ENCODE measurements around the gene FCRL1. TPM values are rescaled to one million over a fixed set of nuclear protein-coding genes. Genes with fewer than 3 reads are reported as not detected.

Gene FCRL1, protein sequence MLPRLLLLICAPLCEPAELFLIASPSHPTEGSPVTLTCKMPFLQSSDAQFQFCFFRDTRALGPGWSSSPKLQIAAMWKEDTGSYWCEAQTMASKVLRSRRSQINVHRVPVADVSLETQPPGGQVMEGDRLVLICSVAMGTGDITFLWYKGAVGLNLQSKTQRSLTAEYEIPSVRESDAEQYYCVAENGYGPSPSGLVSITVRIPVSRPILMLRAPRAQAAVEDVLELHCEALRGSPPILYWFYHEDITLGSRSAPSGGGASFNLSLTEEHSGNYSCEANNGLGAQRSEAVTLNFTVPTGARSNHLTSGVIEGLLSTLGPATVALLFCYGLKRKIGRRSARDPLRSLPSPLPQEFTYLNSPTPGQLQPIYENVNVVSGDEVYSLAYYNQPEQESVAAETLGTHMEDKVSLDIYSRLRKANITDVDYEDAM
- 0.61 TPM for total RNA-seq
- polyA plus RNA-seq = 4.0 TPM
- long read RNA-seq, donor 1 = 0 reads
- long read RNA-seq, donor 2 = 0 reads
- long read RNA-seq, donor 3 = 0 reads
- long read RNA-seq, donor 4 = 0 reads
- long read RNA-seq, donor 5 = 0 reads
- long read RNA-seq, donor 6 = 0 reads
- long read RNA-seq, donor 7 = 0 reads
- long read RNA-seq, donor 8 = 0 reads
- long read RNA-seq, donor 9 = 0 reads
- long read RNA-seq, donor 10, partial matches to known transcripts = 0 of 1 reads
- long read RNA-seq, donor 10, other reads (novel, unspliced or antisense) = 0 of 1 reads

GRCh38 chr1:157819896-157820295 lies at the start of gene FCRL1:
Gene FCRL1, minus strand, starts transcription at chr1:157820120. Its CDS starts 83 bp downstream, at chr1:157820037.
- no peak within 1 kb of the TSS for H3K4me3 ChIP-seq (ENCODE audit: low read length in 2 of 2)
- H3K27ac ChIP-seq (ENCODE audit: low read depth in 1 of 2, low read length in 1 of 2) = no peak within 1 kb of the TSS
- 27% methylated on average over 3 of the region's 3 CpGs for WGBS
- no peaks in the 10 kb centered on the region for H3K27me3 ChIP-seq (ENCODE audit: control insufficient read depth in 2 of 2, insufficient read depth in 1 of 2, low read length in 1 of 2)
- H3K36me3 ChIP-seq (ENCODE audit: control insufficient read depth in 2 of 2, insufficient read depth in 2 of 2, low read length in 1 of 2) = no peaks in the 10 kb centered on the region
- no peaks in the 10 kb centered on the region for H3K9me3 ChIP-seq (ENCODE audit: control insufficient read depth in 2 of 2, insufficient read depth in 1 of 2, low read length in 1 of 2)
- no peaks in the 10 kb centered on the region for H3K4me1 ChIP-seq (ENCODE audit: control insufficient read depth in 2 of 2, insufficient read depth in 2 of 2, low read length in 2 of 2)
- DNase-seq (ENCODE audit: low read depth in 6 of 9, low spot score in 9 of 9) = no peak

GRCh38 chr1:157868654-157869053 lies 48.7 kb upstream of the FCRL1 start:
- H3K9me3 ChIP-seq (ENCODE audit: control insufficient read depth in 2 of 2, insufficient read depth in 1 of 2, low read length in 1 of 2) = no peaks in the 10 kb centered on the region
- H3K4me3 ChIP-seq (ENCODE audit: low read length in 2 of 2) = no peak overlapping the region
- no peaks in the 10 kb centered on the region for H3K36me3 ChIP-seq (ENCODE audit: control insufficient read depth in 2 of 2, insufficient read depth in 2 of 2, low read length in 1 of 2)
- DNase-seq (ENCODE audit: low read depth in 6 of 9, low spot score in 9 of 9) = no peak
- no peak overlapping the region for H3K27ac ChIP-seq (ENCODE audit: low read depth in 1 of 2, low read length in 1 of 2)
- H3K27me3 ChIP-seq (ENCODE audit: control insufficient read depth in 2 of 2, insufficient read depth in 1 of 2, low read length in 1 of 2) = peaks cover 0 to 2% of the 10 kb centered on the region in 2 donors
- WGBS = 94% methylated on average over 1 of the region's 1 CpG
- no peaks in the 10 kb centered on the region for H3K4me1 ChIP-seq (ENCODE audit: control insufficient read depth in 2 of 2, insufficient read depth in 2 of 2, low read length in 2 of 2)

- H3K9me3 ChIP-seq (ENCODE audit: control insufficient read depth in 2 of 2, insufficient read depth in 1 of 2, low read length in 1 of 2) = no peaks in the 10 kb centered on the region
- H3K4me1 ChIP-seq (ENCODE audit: control insufficient read depth in 2 of 2, insufficient read depth in 2 of 2, low read length in 2 of 2) = no peaks in the 10 kb centered on the region
- H3K27me3 ChIP-seq (ENCODE audit: control insufficient read depth in 2 of 2, insufficient read depth in 1 of 2, low read length in 1 of 2) = peaks cover 0 to 2% of the 10 kb centered on the region in 2 donors
- WGBS = 81% methylated on average over 6 of the region's 6 CpGs
- H3K36me3 ChIP-seq (ENCODE audit: control insufficient read depth in 2 of 2, insufficient read depth in 2 of 2, low read length in 1 of 2) = no peaks in the 10 kb centered on the region
- no peak overlapping the region for H3K4me3 ChIP-seq (ENCODE audit: low read length in 2 of 2)
- no peak overlapping the region for H3K27ac ChIP-seq (ENCODE audit: low read depth in 1 of 2, low read length in 1 of 2)
- DNase-seq (ENCODE audit: low read depth in 6 of 9, low spot score in 9 of 9) = no peak
Measured at GRCh38 chr1:157862114-157863070, 42.5 kb upstream of the FCRL1 start.

- 97% methylated on average over 2 of the region's 2 CpGs for WGBS
- Histone ChIP-seq H3K9me3 (ENCODE audit: control insufficient read depth in 2 of 2, insufficient read depth in 1 of 2, low read length in 1 of 2) (no peaks in the 10 kb centered on the region), H3K4me1 (ENCODE audit: control insufficient read depth in 2 of 2, insufficient read depth in 2 of 2, low read length in 2 of 2) (no peaks in the 10 kb centered on the region), H3K27me3 (ENCODE audit: control insufficient read depth in 2 of 2, insufficient read depth in 1 of 2, low read length in 1 of 2) (no peaks in the 10 kb centered on the region), H3K4me3 (ENCODE audit: low read length in 2 of 2) (no peak overlapping the region), H3K36me3 (ENCODE audit: control insufficient read depth in 2 of 2, insufficient read depth in 2 of 2, low read length in 1 of 2) (no peaks in the 10 kb centered on the region), H3K27ac (ENCODE audit: low read depth in 1 of 2, low read length in 1 of 2) (no peak overlapping the region)
- no peak for DNase-seq (ENCODE audit: low read depth in 6 of 9, low spot score in 9 of 9)
Measured at GRCh38 chr1:157856538-157856937, 36.6 kb upstream of the FCRL1 start.

- Histone ChIP-seq H3K9me3 (ENCODE audit: control insufficient read depth in 2 of 2, insufficient read depth in 1 of 2, low read length in 1 of 2) (no peaks in the 10 kb centered on the region), H3K36me3 (ENCODE audit: control insufficient read depth in 2 of 2, insufficient read depth in 2 of 2, low read length in 1 of 2) (no peaks in the 10 kb centered on the region), H3K27ac (ENCODE audit: low read depth in 1 of 2, low read length in 1 of 2) (no peak overlapping the region), H3K27me3 (ENCODE audit: control insufficient read depth in 2 of 2, insufficient read depth in 1 of 2, low read length in 1 of 2) (no peaks in the 10 kb centered on the region), H3K4me1 (ENCODE audit: control insufficient read depth in 2 of 2, insufficient read depth in 2 of 2, low read length in 2 of 2) (no peaks in the 10 kb centered on the region), H3K4me3 (ENCODE audit: low read length in 2 of 2) (no peak overlapping the region)
- no peak for DNase-seq (ENCODE audit: low read depth in 6 of 9, low spot score in 9 of 9)
- WGBS = 94% methylated on average over 3 of the region's 3 CpGs
Measured at GRCh38 chr1:157852476-157852875, 32.6 kb upstream of the FCRL1 start.

DNA sequence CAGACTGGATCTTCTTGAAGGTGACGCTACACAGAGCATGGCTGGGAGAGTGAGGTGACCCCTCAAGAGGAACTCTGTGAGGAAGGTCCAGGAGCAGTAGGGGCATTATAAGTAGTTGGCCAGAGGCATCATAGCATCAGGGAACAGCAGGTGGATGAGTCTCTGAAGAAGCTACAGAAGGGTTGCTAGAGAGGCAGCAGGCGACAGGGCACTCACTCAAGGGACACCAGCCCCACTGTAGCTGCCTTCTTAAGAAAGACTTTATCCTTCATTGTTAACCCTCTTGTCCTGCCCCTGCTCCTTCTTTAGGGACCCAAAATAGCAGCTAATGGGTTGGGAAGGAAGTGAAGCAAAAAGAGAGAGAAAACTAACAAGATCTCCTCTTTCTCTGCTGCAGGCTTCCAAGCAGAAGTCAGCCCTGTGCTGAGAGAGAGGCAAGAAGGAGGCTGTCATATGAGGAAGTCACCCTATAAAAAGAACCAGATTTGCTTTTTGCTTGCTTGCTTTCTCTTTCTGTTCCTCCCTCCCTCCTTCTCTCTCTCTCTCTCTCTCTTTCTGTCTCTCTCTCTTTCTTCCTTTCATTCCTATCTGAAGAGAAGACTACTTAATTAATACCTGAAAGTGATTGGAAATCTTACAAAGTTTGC lies 29.4 kb upstream of the FCRL1 start:
- Histone ChIP-seq H3K36me3 (ENCODE audit: control insufficient read depth in 2 of 2, insufficient read depth in 2 of 2, low read length in 1 of 2) (no peaks in the 10 kb centered on the region), H3K4me3 (ENCODE audit: low read length in 2 of 2) (no peak overlapping the region), H3K9me3 (ENCODE audit: control insufficient read depth in 2 of 2, insufficient read depth in 1 of 2, low read length in 1 of 2) (no peaks in the 10 kb centered on the region), H3K27ac (ENCODE audit: low read depth in 1 of 2, low read length in 1 of 2) (peak overlapping the region in 1 of 2 donors; percentile 46), H3K4me1 (ENCODE audit: control insufficient read depth in 2 of 2, insufficient read depth in 2 of 2, low read length in 2 of 2) (no peaks in the 10 kb centered on the region), H3K27me3 (ENCODE audit: control insufficient read depth in 2 of 2, insufficient read depth in 1 of 2, low read length in 1 of 2) (no peaks in the 10 kb centered on the region)
- WGBS = 94% methylated on average over 2 of the region's 2 CpGs
- no peak for DNase-seq (ENCODE audit: low read depth in 6 of 9, low spot score in 9 of 9)

DNA sequence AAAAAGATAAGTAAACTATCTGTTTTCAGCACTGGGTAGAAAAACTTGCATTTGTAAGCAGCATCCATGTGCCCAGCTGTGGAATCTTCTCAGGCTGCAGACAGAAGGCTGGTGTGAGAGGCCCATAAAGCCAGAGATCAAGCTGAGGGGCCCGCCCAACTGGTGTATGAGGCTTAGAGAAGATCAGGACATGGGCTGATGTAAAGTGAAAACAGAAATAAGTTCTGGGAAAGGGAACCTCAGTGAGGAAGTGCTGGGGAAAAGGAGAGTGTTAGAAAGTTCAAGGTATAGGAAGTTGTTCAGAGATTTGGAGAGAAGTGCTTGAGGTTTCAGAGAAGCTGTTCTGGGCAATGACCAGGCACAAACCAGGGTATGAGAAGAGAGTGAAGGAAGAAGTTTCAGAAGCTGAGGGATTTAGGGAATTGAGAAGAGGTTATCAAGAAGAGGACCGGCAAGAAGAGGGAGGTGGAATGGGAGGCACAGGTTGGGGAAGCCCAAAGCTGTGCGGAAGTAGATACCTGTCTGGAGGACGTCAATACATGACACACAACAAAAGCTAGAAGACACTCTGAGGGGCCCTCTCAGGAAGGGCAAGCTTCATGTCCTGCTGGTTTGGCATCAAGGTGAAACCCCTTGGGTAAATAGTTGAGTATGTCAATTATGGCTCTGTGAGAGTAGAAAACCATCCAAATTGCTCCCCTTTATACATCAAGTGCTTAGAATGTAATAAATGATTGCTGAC lies 24.3 kb upstream of the FCRL1 start:
- Histone ChIP-seq H3K4me3 (ENCODE audit: low read length in 2 of 2) (no peak overlapping the region), H3K27me3 (ENCODE audit: control insufficient read depth in 2 of 2, insufficient read depth in 1 of 2, low read length in 1 of 2) (no peaks in the 10 kb centered on the region), H3K4me1 (ENCODE audit: control insufficient read depth in 2 of 2, insufficient read depth in 2 of 2, low read length in 2 of 2) (no peaks in the 10 kb centered on the region), H3K27ac (ENCODE audit: low read depth in 1 of 2, low read length in 1 of 2) (no peak overlapping the region), H3K36me3 (ENCODE audit: control insufficient read depth in 2 of 2, insufficient read depth in 2 of 2, low read length in 1 of 2) (no peaks in the 10 kb centered on the region), H3K9me3 (ENCODE audit: control insufficient read depth in 2 of 2, insufficient read depth in 1 of 2, low read length in 1 of 2) (no peaks in the 10 kb centered on the region)
- 89% methylated on average over 4 of the region's 4 CpGs for WGBS
- peak in 1 of 9 donors; percentile 2 for DNase-seq (ENCODE audit: low read depth in 6 of 9, low spot score in 9 of 9)

DNA sequence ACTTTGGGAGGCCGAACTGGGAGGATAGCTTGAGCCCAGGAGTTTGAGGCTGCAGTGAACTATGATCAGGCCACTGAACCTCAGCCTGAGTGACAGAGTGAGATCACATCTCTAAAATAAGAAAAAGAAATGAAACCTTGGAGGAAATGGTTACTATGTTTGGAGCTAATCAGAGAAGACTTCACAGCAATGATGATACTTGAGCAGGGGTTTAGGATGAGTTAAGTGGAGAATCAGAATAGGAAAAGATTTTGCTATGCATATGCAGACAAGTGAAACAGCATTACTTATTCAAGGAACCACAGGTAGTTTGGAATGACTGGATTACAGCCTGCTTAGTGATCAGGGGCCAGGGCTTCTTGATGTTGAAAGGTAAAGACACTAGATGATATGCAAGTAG lies 23.0 kb upstream of the FCRL1 start:
- H3K27ac ChIP-seq (ENCODE audit: low read depth in 1 of 2, low read length in 1 of 2) = no peak overlapping the region
- no peaks in the 10 kb centered on the region for H3K36me3 ChIP-seq (ENCODE audit: control insufficient read depth in 2 of 2, insufficient read depth in 2 of 2, low read length in 1 of 2)
- no peak for DNase-seq (ENCODE audit: low read depth in 6 of 9, low spot score in 9 of 9)
- no peaks in the 10 kb centered on the region for H3K4me1 ChIP-seq (ENCODE audit: control insufficient read depth in 2 of 2, insufficient read depth in 2 of 2, low read length in 2 of 2)
- H3K9me3 ChIP-seq (ENCODE audit: control insufficient read depth in 2 of 2, insufficient read depth in 1 of 2, low read length in 1 of 2) = no peaks in the 10 kb centered on the region
- no peaks in the 10 kb centered on the region for H3K27me3 ChIP-seq (ENCODE audit: control insufficient read depth in 2 of 2, insufficient read depth in 1 of 2, low read length in 1 of 2)
- 97% methylated on average over 1 of the region's 1 CpG for WGBS
- H3K4me3 ChIP-seq (ENCODE audit: low read length in 2 of 2) = no peak overlapping the region
